SKM-1 (cell line): ENCODE results near the gene KCNK13.
"Not testable (repeated sequence)": the region's sequence is repeated elsewhere in the genome, so short reads cannot be mapped to it uniquely, and the experiment has no call there.

ENCODE experiments used
- DNase-seq: peaks from one replicate; lab custom pipeline; 2025; ENCODE audit not compliant: unreplicated experiment; lab: John Stamatoyannopoulos, UW

The KCNK13 gene

GRCh38 chr14:90191154-90191553 is 129.4 kb downstream of the KCNK13 start:
- DNase-seq, result no peak

- DNase-seq, result no peak
Observed at GRCh38 chr14:90191585-90191984, 129.8 kb downstream of the KCNK13 start.

- no peak for DNase-seq
Observed at GRCh38 chr14:90193925-90194324, 132.1 kb downstream of the KCNK13 start.

- no peak for DNase-seq
Observed at GRCh38 chr14:90194706-90195105, 132.9 kb downstream of the KCNK13 start.

GRCh38 chr14:90198541-90199060 is 136.8 kb downstream of the KCNK13 start:
- DNase-seq, result no peak

- not testable (repeated sequence) for DNase-seq
Observed at GRCh38 chr14:90200546-90200945, 138.8 kb downstream of the KCNK13 start.

GRCh38 chr14:90201344-90201743 is 139.6 kb downstream of the KCNK13 start:
- DNase-seq, result no peak

GRCh38 chr14:90204516-90204915 is 142.7 kb downstream of the KCNK13 start:
- no peak for DNase-seq

- DNase-seq, result no peak
Observed at GRCh38 chr14:90213099-90213748, 151.4 kb downstream of the KCNK13 start.

- no peak for DNase-seq
Observed at GRCh38 chr14:90228478-90228877, 166.7 kb downstream of the KCNK13 start.

GRCh38 chr14:90229942-90230341 is 168.1 kb downstream of the KCNK13 start:
- DNase-seq, result not testable (repeated sequence)
